Stimulated activated CD4-positive, alpha-beta T cell treated with anti-CD3 and anti-CD28 coated beads, Interleukin-4, amount 100 ng/mL, for 4 hours (primary cell): ENCODE data around the gene GYS2.
"Not testable (repeated sequence)": the region's sequence is repeated elsewhere in the genome, so short reads cannot be mapped to it uniquely, and the experiment has no call there.

ENCODE experiments used
- DNase-seq, 2 experiments: peaks; one replicate each; pipeline ENCODE4 v3.0.0-alpha.2; 2020

The GYS2 gene

GRCh38 chr12:21604245-21605101 lies at the start of gene GYS2:
GYS2 (minus strand) TSS chr12:21604847; CDS start chr12:21604592, 255 bp downstream.
- DNase-seq, result no peak

GRCh38 chr12:21651821-21652220 lies 47.2 kb upstream of the GYS2 start:
- DNase-seq, result no peak

GRCh38 chr12:21650997-21651396 lies 46.4 kb upstream of the GYS2 start:
- no peak for DNase-seq

- DNase-seq, result no peak
Measured at GRCh38 chr12:21649034-21649433, 44.4 kb upstream of the GYS2 start.

- no peak for DNase-seq
Measured at GRCh38 chr12:21648378-21648777, 43.7 kb upstream of the GYS2 start.

GRCh38 chr12:21647179-21647578 lies 42.5 kb upstream of the GYS2 start:
- no peak for DNase-seq

- DNase-seq, result not testable (repeated sequence)
Measured at GRCh38 chr12:21645041-21645500, 40.4 kb upstream of the GYS2 start.

- no peak for DNase-seq
Measured at GRCh38 chr12:21644516-21644915, 39.9 kb upstream of the GYS2 start.

- no peak for DNase-seq
Measured at GRCh38 chr12:21643758-21644157, 39.1 kb upstream of the GYS2 start.

GRCh38 chr12:21642707-21643389 lies 38.2 kb upstream of the GYS2 start:
- no peak for DNase-seq

- no peak for DNase-seq
Measured at GRCh38 chr12:21638054-21638891, 33.6 kb upstream of the GYS2 start.

- no peak for DNase-seq
Measured at GRCh38 chr12:21634245-21634644, 29.6 kb upstream of the GYS2 start.

GRCh38 chr12:21631367-21631766 lies 26.7 kb upstream of the GYS2 start:
- DNase-seq, result no peak

- DNase-seq, result no peak
Measured at GRCh38 chr12:21627924-21628323, 23.3 kb upstream of the GYS2 start.

- no peak for DNase-seq
Measured at GRCh38 chr12:21618566-21618965, 13.9 kb upstream of the GYS2 start.

GRCh38 chr12:21617030-21617429 lies 12.4 kb upstream of the GYS2 start:
- no peak for DNase-seq

GRCh38 chr12:21615431-21615830 lies 10.8 kb upstream of the GYS2 start:
- peak in 1 of 2 experiments; percentile 11 for DNase-seq

- no peak for DNase-seq
Measured at GRCh38 chr12:21614506-21614905, 9.9 kb upstream of the GYS2 start.

- DNase-seq, result no peak
Measured at GRCh38 chr12:21613931-21614330, 9.3 kb upstream of the GYS2 start.

GRCh38 chr12:21608196-21608595 lies 3.5 kb upstream of the GYS2 start:
- DNase-seq, result no peak

- no peak for DNase-seq
Measured at GRCh38 chr12:21607701-21608100, 3.1 kb upstream of the GYS2 start.

GRCh38 chr12:21606175-21606574 lies 1.5 kb upstream of the GYS2 start:
- DNase-seq, result no peak

GRCh38 chr12:21602774-21603173 lies 1.9 kb downstream of the GYS2 start:
- no peak for DNase-seq
